GM12891 (cell line): ENCODE results near the gene ARSJ.

Experiments used
- POLR2A ChIP-seq: IDR thresholded peaks from 2 replicates; pipeline ENCODE4 v1.6.1; 2011; ENCODE audit warnings: low read depth, low read length, control low read depth
- POLR2AphosphoS5 ChIP-seq: IDR thresholded peaks from 2 replicates; pipeline ENCODE4 v1.6.1; 2011; ENCODE audit warnings: low read depth, low read length, control low read depth
- POU2F2 ChIP-seq: IDR thresholded peaks from 2 replicates; pipeline ENCODE4 v1.6.1; 2011; ENCODE audit warnings: low read depth, mild to moderate bottlenecking, control low read depth, low read length, moderate library complexity
- SPI1 ChIP-seq: IDR thresholded peaks from 2 replicates; pipeline ENCODE4 v1.6.1; 2011; ENCODE audit warnings: low read depth, low read length, control low read depth
- TAF1 ChIP-seq: IDR thresholded peaks from 2 replicates; pipeline ENCODE4 v1.6.1; 2011; ENCODE audit warnings: low read depth, low read length, control low read depth

- no peak for TF ChIP-seq POU2F2
- TF ChIP-seq POLR2AphosphoS5, result no peak
- no peak for TF ChIP-seq POLR2A
- TF ChIP-seq TAF1, result no peak
- TF ChIP-seq SPI1, result no peak
Observed at GRCh38 chr4:114026447-114026846, 47.0 kb upstream of the ARSJ start.
